ENCODE measurements around the gene AGGF1.
"Not testable (repeated sequence)": the region's sequence is repeated elsewhere in the genome, so short reads cannot be mapped to it uniquely, and the experiment has no call there.

AGGF1 gene

GRCh38 chr5:76990899-76991459 is 39.2 kb upstream of the AGGF1 start:
- no peak for TF ChIP-seq CTCF (IDR thresholded peaks at IDR 0.05; ENCODE audit: control insufficient read depth, extremely low read depth, insufficient read depth)

GRCh38 chr5:76993436-76993835 is 36.8 kb upstream of the AGGF1 start:
- not testable (repeated sequence) for H3K4me3 ChIP-seq (ENCODE audit: low read depth, low read length); DNase-seq (ENCODE audit: low read depth)

More at GRCh38 chr5:76990899-76991459, 39.2 kb upstream of the AGGF1 start:
- no peak overlapping the region for H3K4me3 ChIP-seq (ENCODE audit: low read depth, low read length)
- DNase-seq (ENCODE audit: low read depth): peak; percentile 50

- H3K4me3 ChIP-seq (ENCODE audit: low read depth, low read length): no peak overlapping the region
- no peak for DNase-seq (ENCODE audit: low read depth)
- TF ChIP-seq CTCF (IDR thresholded peaks at IDR 0.05; ENCODE audit: control insufficient read depth, extremely low read depth, insufficient read depth): no peak
Observed at GRCh38 chr5:76994337-76994736, 35.9 kb upstream of the AGGF1 start.

GRCh38 chr5:76998251-76998650 is 32.0 kb upstream of the AGGF1 start:
- H3K4me3 ChIP-seq (ENCODE audit: low read depth, low read length); DNase-seq (ENCODE audit: low read depth): not testable (repeated sequence)

- no peak for TF ChIP-seq CTCF (IDR thresholded peaks at IDR 0.05; ENCODE audit: control insufficient read depth, extremely low read depth, insufficient read depth)
Observed at GRCh38 chr5:76999451-76999850, 30.8 kb upstream of the AGGF1 start.

GRCh38 chr5:77003246-77003645 is 27.0 kb upstream of the AGGF1 start:
- H3K4me3 ChIP-seq (ENCODE audit: low read depth, low read length): no peak overlapping the region
- no peak for TF ChIP-seq CTCF (IDR thresholded peaks at IDR 0.05; ENCODE audit: control insufficient read depth, extremely low read depth, insufficient read depth)
- no peak for DNase-seq (ENCODE audit: low read depth)

More at GRCh38 chr5:76999451-76999850, 30.8 kb upstream of the AGGF1 start:
- no peak for DNase-seq (ENCODE audit: low read depth)
- H3K4me3 ChIP-seq (ENCODE audit: low read depth, low read length): no peak overlapping the region

GRCh38 chr5:77006124-77006523 is 24.1 kb upstream of the AGGF1 start:
- no peak for DNase-seq (ENCODE audit: low read depth)
- no peak overlapping the region for H3K4me3 ChIP-seq (ENCODE audit: low read depth, low read length)
- no peak for TF ChIP-seq CTCF (IDR thresholded peaks at IDR 0.05; ENCODE audit: control insufficient read depth, extremely low read depth, insufficient read depth)

- TF ChIP-seq CTCF (IDR thresholded peaks at IDR 0.05; ENCODE audit: control insufficient read depth, extremely low read depth, insufficient read depth): no peak
- DNase-seq (ENCODE audit: low read depth): no peak
- no peak overlapping the region for H3K4me3 ChIP-seq (ENCODE audit: low read depth, low read length)
Observed at GRCh38 chr5:77008413-77008812, 21.8 kb upstream of the AGGF1 start.

Data from LNCaP clone FGC (cell line).